Immature natural killer cell (primary cell): ENCODE measurements around the gene MFSD1. TPM values are rescaled to one million over a fixed set of nuclear protein-coding genes. Genes with fewer than 3 reads are reported as not detected.

Experiments
- DNase-seq, 3 donors: peaks; one replicate each; pipeline ENCODE4 v3.0.0; 2022; ENCODE audit warnings: mixed read lengths in 1 of 3
- H3K27ac Mint-ChIP-seq, 6 donors: one replicate each; pipeline ENCODE4 v1.8.0; 2020; ENCODE audit warnings: mixed read lengths in 6 of 6, mild to moderate bottlenecking in 5 of 6, inconsistent platforms in 4 of 6, moderate library complexity in 3 of 6
- H3K27me3 Mint-ChIP-seq, 3 donors: one replicate each; pipeline ENCODE4 v1.8.0; 2020 to 2021; ENCODE audit warnings: low read depth in 3 of 3, mild to moderate bottlenecking in 3 of 3, mixed read lengths in 3 of 3, moderate library complexity in 3 of 3, inconsistent platforms in 1 of 3
- H3K36me3 Mint-ChIP-seq, 3 donors: one replicate each; pipeline ENCODE4 v1.8.0; 2020; ENCODE audit warnings: mixed read lengths in 3 of 3, inconsistent platforms in 2 of 3, mild to moderate bottlenecking in 2 of 3
- H3K4me1 Mint-ChIP-seq, 2 donors: one replicate each; pipeline ENCODE4 v1.8.0; 2020; ENCODE audit warnings: inconsistent platforms in 2 of 2, mild to moderate bottlenecking in 2 of 2, mixed read lengths in 2 of 2, moderate library complexity in 1 of 2
- H3K4me3 Mint-ChIP-seq, 5 donors: one replicate each; pipeline ENCODE4 v1.8.0; 2020; ENCODE audit warnings: mild to moderate bottlenecking in 5 of 5, mixed read lengths in 5 of 5, inconsistent platforms in 3 of 5, moderate library complexity in 3 of 5
- H3K9me3 Mint-ChIP-seq, 6 donors: one replicate each; pipeline ENCODE4 v1.8.0; 2020; ENCODE audit warnings: mild to moderate bottlenecking in 6 of 6, mixed read lengths in 6 of 6, inconsistent platforms in 4 of 6, moderate library complexity in 3 of 6
- polyA plus RNA-seq, 3 donors: library from polyadenylated mRNA; unstranded; fragments of 300-500 nt; fragmentation: Illumina TruSeq; gene quantifications; one replicate each; pipeline ENCODE4 v1.2.3, GENCODE V29; 2021

Gene MFSD1
- polyA plus RNA-seq, 3 donors from 2014 or later, result 55.4 to 139 (median 61.8) TPM

GRCh38 chr3:158845765-158846350 lies 44.0 kb downstream of the MFSD1 start:
- Mint-ChIP-seq H3K4me3 (no peak overlapping the region), H3K4me1 (no peaks in the 10 kb centered on the region), H3K27me3 (peaks cover 2% of the 10 kb centered on the region in 3 donors), H3K36me3 (no peaks in the 10 kb centered on the region), H3K9me3 (no peaks in the 10 kb centered on the region), H3K27ac (no peak overlapping the region)
- peak in 2 of 3 donors; percentile 15 to 16 for DNase-seq

- peaks cover 2% of the 10 kb centered on the region in 3 donors for H3K27me3 Mint-ChIP-seq
- H3K36me3 Mint-ChIP-seq, result no peaks in the 10 kb centered on the region
- H3K4me3 Mint-ChIP-seq, result no peak overlapping the region
- H3K9me3 Mint-ChIP-seq, result no peaks in the 10 kb centered on the region
- no peak overlapping the region for H3K27ac Mint-ChIP-seq
- H3K4me1 Mint-ChIP-seq, result no peaks in the 10 kb centered on the region
- DNase-seq, result no peak
Observed at GRCh38 chr3:158846803-158847451, 45.1 kb downstream of the MFSD1 start.

GRCh38 chr3:158847452-158847821 lies 45.6 kb downstream of the MFSD1 start:
- H3K4me3 Mint-ChIP-seq, result no peak overlapping the region
- H3K27ac Mint-ChIP-seq, result no peak overlapping the region
- no peaks in the 10 kb centered on the region for H3K36me3 Mint-ChIP-seq
- no peaks in the 10 kb centered on the region for H3K4me1 Mint-ChIP-seq
- H3K9me3 Mint-ChIP-seq, result no peaks in the 10 kb centered on the region
- no peak for DNase-seq
- peaks cover 2% of the 10 kb centered on the region in 3 donors for H3K27me3 Mint-ChIP-seq

GRCh38 chr3:158847885-158848284 lies 46.0 kb downstream of the MFSD1 start:
- Mint-ChIP-seq H3K9me3 (no peaks in the 10 kb centered on the region), H3K36me3 (no peaks in the 10 kb centered on the region), H3K27me3 (peaks cover 2% of the 10 kb centered on the region in 3 donors), H3K4me3 (no peak overlapping the region), H3K27ac (no peak overlapping the region), H3K4me1 (no peaks in the 10 kb centered on the region)
- DNase-seq, result no peak

- H3K27ac Mint-ChIP-seq, result no peak overlapping the region
- H3K27me3 Mint-ChIP-seq, result no peaks in the 10 kb centered on the region
- DNase-seq, result no peak
- H3K36me3 Mint-ChIP-seq, result no peaks in the 10 kb centered on the region
- no peaks in the 10 kb centered on the region for H3K4me1 Mint-ChIP-seq
- H3K4me3 Mint-ChIP-seq, result no peak overlapping the region
- no peaks in the 10 kb centered on the region for H3K9me3 Mint-ChIP-seq
Observed at GRCh38 chr3:158849757-158850156, 47.9 kb downstream of the MFSD1 start.

GRCh38 chr3:158859362-158859761 lies 57.5 kb downstream of the MFSD1 start:
- no peak for DNase-seq
- H3K27me3 Mint-ChIP-seq, result peaks cover 0 to 3% (median 0%) of the 10 kb centered on the region in 3 donors
- peaks cover 0 to 10% (median 5%) of the 10 kb centered on the region in 3 donors for H3K36me3 Mint-ChIP-seq
- no peaks in the 10 kb centered on the region for H3K4me1 Mint-ChIP-seq
- H3K9me3 Mint-ChIP-seq, result peaks cover 0 to 19% (median 9%) of the 10 kb centered on the region in 6 donors
- no peak overlapping the region for H3K27ac Mint-ChIP-seq
- H3K4me3 Mint-ChIP-seq, result no peak overlapping the region

GRCh38 chr3:158863247-158863646 lies 61.4 kb downstream of the MFSD1 start:
- Mint-ChIP-seq H3K27me3 (peaks cover 0 to 3% (median 0%) of the 10 kb centered on the region in 3 donors), H3K27ac (no peak overlapping the region), H3K9me3 (no peaks in the 10 kb centered on the region), H3K4me1 (no peaks in the 10 kb centered on the region), H3K4me3 (no peak overlapping the region), H3K36me3 (no peaks in the 10 kb centered on the region)
- DNase-seq, result no peak

GRCh38 chr3:158864492-158864891 lies 62.6 kb downstream of the MFSD1 start:
- Mint-ChIP-seq H3K27ac (no peak overlapping the region), H3K9me3 (no peaks in the 10 kb centered on the region), H3K4me1 (no peaks in the 10 kb centered on the region), H3K4me3 (no peak overlapping the region), H3K27me3 (peaks cover 0 to 3% (median 0%) of the 10 kb centered on the region in 3 donors), H3K36me3 (no peaks in the 10 kb centered on the region)
- no peak for DNase-seq

GRCh38 chr3:158875700-158876099 lies 73.8 kb downstream of the MFSD1 start:
- no peaks in the 10 kb centered on the region for H3K4me1 Mint-ChIP-seq

More at GRCh38 chr3:158875700-158876099, 73.8 kb downstream of the MFSD1 start:
- no peak for DNase-seq
- H3K9me3 Mint-ChIP-seq, result peaks cover 0 to 2% (median 0%) of the 10 kb centered on the region in 6 donors
- H3K36me3 Mint-ChIP-seq, result peaks cover 0 to 4% (median 0%) of the 10 kb centered on the region in 3 donors
- H3K27ac Mint-ChIP-seq, result no peak overlapping the region
- H3K27me3 Mint-ChIP-seq, result peaks cover 0 to 2% (median 0%) of the 10 kb centered on the region in 3 donors
- H3K4me3 Mint-ChIP-seq, result no peak overlapping the region

Other genes with a start within 250 kb of the MFSD1 start
- 1 to 10 TPM in 2 of 3 donors, not detected in 1; 2.3 to 6.6 TPM for gene MLF1, start 230.9 kb upstream of the MFSD1 start, polyA plus RNA-seq
- 10 to 100 TPM; 18.2 to 38.4 (median 31.8) TPM for gene GFM1, start 157.5 kb upstream of the MFSD1 start, polyA plus RNA-seq
- gene LXN, start 129.4 kb upstream of the MFSD1 start, polyA plus RNA-seq, result 10 to 100 TPM in 1 of 3 donors, 1 to 10 TPM in 2; 7.5 to 12.1 (median 9.5) TPM
- gene RARRES1, start 69.6 kb upstream of the MFSD1 start, polyA plus RNA-seq, result not detected